MM.1S (cell line): ENCODE measurements around the gene PAK4.

Experiments used
- EZH2 ChIP-seq: fragments of 300-600 bp; sonication (generic); optimal IDR thresholded peaks from 2 replicates; pipeline ENCODE3; 2017; ENCODE audit warnings: low read depth, mild to moderate bottlenecking, antibody characterized with exemption, low read length, mixed read lengths
- EZH2phosphoT487 ChIP-seq: fragments of 300-600 bp; sonication (generic); IDR thresholded peaks from 2 replicates; pipeline ENCODE4 v1.6.1; 2018; ENCODE audit warnings: antibody characterized with exemption, low read length
- TF ChIP-seq, protein P1 (sequence below): fragments of 300-600 bp; sonication (generic); IDR thresholded peaks from 2 replicates; pipeline ENCODE4 v1.5.1; 2016; ENCODE audit warnings: antibody characterized with exemption, low read length, mixed read lengths

DNA sequence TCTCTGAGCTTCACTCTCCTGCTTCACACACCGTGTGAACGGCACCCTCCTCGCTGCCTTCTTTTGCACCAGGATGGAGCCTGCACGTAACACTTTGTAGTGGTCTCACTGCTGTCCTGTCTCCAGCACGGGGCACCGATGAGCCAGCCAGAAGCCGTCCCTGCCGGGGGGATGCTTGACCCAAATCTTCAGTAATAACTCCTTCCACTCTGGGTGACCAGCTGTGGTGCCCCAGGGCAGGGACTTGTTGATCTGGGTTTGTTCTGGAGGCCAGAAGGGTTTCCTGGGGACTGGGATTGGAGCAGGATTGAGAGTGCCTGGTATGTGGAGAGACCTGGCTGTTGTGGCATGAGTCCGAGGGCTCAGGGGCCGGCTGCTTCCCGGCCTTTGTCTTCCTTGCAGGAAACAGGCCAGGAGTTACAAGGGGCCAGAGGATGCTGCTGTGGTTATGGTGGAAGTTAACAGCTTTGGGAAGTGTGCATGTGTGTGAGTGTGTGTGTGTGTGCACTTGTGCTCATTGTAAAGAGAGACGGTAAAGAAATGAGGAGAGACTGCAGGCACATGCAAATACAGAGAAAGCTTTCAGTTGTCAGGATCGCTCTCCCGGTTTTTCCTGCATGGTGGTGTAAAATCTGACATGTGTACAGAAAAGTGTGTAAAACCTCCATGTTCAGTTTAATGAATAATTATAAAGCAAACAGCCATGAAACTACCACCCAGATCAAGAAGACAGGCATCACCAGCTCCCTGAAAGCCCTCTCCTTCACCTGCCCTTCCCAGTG is 18.9 kb downstream of the PAK4 start:
- TF ChIP-seq, protein P1, sequence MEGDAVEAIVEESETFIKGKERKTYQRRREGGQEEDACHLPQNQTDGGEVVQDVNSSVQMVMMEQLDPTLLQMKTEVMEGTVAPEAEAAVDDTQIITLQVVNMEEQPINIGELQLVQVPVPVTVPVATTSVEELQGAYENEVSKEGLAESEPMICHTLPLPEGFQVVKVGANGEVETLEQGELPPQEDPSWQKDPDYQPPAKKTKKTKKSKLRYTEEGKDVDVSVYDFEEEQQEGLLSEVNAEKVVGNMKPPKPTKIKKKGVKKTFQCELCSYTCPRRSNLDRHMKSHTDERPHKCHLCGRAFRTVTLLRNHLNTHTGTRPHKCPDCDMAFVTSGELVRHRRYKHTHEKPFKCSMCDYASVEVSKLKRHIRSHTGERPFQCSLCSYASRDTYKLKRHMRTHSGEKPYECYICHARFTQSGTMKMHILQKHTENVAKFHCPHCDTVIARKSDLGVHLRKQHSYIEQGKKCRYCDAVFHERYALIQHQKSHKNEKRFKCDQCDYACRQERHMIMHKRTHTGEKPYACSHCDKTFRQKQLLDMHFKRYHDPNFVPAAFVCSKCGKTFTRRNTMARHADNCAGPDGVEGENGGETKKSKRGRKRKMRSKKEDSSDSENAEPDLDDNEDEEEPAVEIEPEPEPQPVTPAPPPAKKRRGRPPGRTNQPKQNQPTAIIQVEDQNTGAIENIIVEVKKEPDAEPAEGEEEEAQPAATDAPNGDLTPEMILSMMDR, result no peak
- no peak for TF ChIP-seq EZH2
- no peak for TF ChIP-seq EZH2phosphoT487
